SK-N-SH (cell line): ENCODE measurements around the gene TMEM184B.

Experiments
- RXRA ChIP-seq: IDR thresholded peaks from 2 replicates; pipeline ENCODE4 v1.4.0; 2012; ENCODE audit warnings: low read depth, mild to moderate bottlenecking, borderline replicate concordance
- SMC3 ChIP-seq: IDR thresholded peaks from 2 replicates; pipeline ENCODE4 v1.6.1; 2012; ENCODE audit warnings: low read depth, low read length, improper control_type of control experiment
- TF ChIP-seq, protein P1 (sequence below): fragments of 200-600 bp; sonication (generic); IDR thresholded peaks from 2 replicates; pipeline ENCODE4 v1.6.1; 2017; ENCODE audit warnings: antibody characterized with exemption, mild to moderate bottlenecking, moderate library complexity

DNA sequence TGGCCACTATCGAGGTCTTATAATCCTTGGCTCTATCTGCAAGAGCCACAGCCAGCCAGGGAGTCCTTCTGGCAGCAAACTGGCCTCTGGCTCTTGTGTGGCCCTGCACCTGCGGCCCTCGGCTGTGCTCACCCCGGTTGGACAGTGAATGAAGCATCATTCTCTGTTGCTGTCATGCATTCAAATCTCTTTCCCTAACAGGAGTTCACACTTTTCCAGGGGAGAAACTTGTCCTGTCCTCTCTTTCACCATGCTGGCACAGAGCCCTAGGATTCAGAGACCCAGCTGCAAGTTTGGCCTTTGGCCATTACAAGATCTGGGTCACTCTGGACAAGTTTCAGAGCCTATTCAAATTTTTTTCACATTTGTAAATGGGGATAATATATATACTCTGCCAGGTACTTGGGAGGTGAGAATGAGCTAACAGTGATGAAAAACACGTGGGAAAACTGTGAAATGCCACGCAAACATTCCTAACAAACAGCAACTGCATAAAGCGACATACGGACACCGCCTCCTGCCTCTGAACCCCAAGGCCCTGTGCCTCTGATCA is 34.2 kb downstream of the TMEM184B start:
- TF ChIP-seq RXRA, result no peak
- TF ChIP-seq, protein P1, sequence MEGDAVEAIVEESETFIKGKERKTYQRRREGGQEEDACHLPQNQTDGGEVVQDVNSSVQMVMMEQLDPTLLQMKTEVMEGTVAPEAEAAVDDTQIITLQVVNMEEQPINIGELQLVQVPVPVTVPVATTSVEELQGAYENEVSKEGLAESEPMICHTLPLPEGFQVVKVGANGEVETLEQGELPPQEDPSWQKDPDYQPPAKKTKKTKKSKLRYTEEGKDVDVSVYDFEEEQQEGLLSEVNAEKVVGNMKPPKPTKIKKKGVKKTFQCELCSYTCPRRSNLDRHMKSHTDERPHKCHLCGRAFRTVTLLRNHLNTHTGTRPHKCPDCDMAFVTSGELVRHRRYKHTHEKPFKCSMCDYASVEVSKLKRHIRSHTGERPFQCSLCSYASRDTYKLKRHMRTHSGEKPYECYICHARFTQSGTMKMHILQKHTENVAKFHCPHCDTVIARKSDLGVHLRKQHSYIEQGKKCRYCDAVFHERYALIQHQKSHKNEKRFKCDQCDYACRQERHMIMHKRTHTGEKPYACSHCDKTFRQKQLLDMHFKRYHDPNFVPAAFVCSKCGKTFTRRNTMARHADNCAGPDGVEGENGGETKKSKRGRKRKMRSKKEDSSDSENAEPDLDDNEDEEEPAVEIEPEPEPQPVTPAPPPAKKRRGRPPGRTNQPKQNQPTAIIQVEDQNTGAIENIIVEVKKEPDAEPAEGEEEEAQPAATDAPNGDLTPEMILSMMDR, result no peak
- no peak for TF ChIP-seq SMC3
